NCI-H2107 treated with DMSO at 0.1 percent for 48 hours (cell line): ENCODE measurements around the gene RABGAP1L.
"Not testable (repeated sequence)": the region's sequence is repeated elsewhere in the genome, so short reads cannot be mapped to it uniquely, and the experiment has no call there.

Experiments used
- DNase-seq: peaks from one replicate; lab custom pipeline; 2025; ENCODE audit not compliant: unreplicated experiment; lab: John Stamatoyannopoulos, UW

Gene RABGAP1L

GRCh38 chr1:174550296-174550695 lies 391.0 kb downstream of the RABGAP1L start:
- DNase-seq: no peak

DNA sequence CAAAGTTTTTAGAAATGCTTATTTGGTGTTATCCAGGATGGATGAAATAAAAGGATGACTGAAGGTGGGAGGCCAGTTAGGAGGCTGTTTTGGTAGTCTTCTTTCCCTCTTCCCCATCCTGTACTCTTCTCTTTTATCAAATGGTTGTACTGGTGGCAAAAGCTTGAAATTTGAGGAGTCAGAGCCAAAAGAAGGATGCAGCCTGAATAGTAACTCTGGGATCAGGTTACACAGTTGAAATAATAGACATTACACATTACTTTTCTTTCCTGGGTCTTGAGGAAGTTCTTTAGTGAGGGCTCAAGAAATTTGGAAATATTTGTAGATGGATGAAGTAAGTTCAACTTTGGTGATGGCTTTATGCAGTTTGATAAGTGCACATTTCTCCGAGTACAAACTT lies 397.1 kb downstream of the RABGAP1L start:
- DNase-seq: peak; percentile 4

DNA sequence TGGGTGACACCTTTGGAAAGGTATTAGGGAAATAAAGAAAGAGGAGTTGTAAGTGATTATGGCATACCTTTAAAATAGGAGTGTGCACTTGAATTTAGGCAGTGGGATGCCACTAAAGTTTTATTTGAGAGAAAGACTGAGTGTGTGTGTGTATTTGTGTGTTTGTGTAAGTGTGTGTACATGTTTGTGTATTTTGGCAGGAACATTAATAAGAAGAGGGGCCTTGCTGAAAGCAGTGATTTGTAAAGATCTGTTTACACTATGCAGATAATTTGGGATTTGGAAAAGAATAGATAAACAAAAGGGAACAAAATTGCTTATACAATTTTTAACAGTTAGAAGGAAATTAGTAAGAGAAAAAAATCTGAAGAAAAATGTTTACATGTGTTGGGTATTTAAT lies 409.2 kb downstream of the RABGAP1L start:
- DNase-seq: no peak

DNA sequence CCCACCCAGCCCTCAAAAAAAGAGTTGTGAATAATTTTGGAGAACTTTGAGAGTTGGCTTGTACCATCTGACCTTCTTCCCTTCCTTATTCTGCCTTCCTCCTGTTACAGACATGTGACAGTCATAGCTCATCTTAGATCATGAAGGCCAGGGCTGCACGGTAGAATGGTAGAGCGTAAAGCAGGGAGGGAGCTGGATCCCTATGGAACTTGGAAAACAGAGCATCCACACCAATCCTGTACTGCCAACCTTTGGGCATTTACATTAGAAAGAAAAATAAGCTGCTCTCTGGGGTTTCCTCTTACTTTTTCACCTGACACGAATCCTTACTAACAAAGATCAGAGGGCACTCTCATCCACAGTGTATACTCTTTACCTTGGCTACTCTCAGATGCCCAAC lies 409.9 kb downstream of the RABGAP1L start:
- DNase-seq: no peak

DNA sequence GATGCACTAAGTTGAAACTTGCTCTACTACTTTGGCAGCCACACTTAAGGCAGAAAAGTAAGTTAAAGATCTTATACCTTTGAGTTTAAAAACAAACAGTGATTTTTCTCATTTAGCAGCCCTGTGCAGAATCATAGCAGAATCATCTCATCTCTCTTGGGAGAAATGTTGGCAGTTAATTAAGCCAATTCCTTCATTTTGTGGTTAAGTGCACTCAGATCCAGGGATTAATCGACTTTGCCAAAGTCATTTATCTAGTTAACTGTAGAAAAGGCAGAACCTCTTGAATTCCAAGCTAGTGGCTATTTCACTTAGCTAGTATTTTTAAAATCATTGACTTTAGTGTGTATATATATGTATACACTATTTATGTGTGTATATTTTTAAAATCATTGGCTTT lies 413.5 kb downstream of the RABGAP1L start:
- DNase-seq: no peak

- not testable (repeated sequence) for DNase-seq
Observed at GRCh38 chr1:174576120-174576519, 416.8 kb downstream of the RABGAP1L start.

DNA sequence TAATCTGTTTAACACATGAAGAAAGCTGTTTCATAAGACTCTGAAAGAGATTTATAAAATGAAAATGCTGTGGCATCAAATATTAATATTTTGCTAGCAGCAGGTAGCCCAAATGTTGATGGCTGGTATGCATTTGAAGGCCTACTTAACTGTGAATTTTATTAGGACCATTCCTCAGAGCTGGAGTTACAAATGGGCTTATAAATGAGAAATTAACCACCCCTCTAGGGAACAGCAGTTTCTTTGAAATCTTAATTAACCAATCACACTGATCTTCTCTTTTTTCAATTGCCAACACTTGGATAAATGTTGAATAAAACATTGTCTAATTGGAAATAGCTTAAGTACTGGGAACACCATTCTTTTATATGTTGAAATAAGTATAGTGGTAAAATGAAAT lies 418.4 kb downstream of the RABGAP1L start:
- no peak for DNase-seq

DNA sequence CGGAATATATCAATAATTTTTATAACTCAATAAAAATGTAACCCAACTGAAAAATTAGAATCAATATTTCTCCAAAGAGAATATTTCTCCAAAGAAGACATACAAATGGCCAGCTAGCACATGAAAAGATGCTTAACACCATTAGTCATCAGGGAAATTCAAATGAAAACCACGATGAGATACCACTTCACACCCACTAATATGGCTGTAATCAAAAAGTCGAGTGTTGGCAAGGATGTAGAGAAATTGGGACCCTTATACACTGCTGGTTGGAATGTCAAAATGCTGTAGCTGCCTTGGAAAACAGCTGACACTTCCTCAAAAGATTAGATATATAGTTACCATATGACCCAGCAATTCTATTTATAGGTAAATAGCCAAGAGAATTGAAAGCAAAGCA lies 421.5 kb downstream of the RABGAP1L start:
- DNase-seq: no peak

DNA sequence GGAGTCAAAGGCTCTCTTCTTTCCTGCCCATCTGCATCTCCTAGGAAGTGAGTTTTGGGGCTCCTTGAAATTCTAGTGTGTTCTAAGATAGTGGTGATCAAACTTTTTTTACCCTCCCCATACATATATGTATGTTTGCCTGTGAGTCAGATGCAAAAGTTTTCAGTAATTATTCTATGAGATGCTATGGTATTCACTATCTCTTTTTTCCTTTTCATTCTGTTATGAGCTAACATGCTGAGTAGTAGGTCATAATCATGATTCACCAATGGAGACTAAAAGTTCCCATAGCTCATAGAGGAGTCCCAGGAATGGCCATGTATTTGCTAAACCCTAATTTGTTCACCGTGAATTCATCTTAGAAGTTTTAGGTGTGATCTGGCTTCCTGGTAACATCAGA lies 424.0 kb downstream of the RABGAP1L start:
- no peak for DNase-seq

DNA sequence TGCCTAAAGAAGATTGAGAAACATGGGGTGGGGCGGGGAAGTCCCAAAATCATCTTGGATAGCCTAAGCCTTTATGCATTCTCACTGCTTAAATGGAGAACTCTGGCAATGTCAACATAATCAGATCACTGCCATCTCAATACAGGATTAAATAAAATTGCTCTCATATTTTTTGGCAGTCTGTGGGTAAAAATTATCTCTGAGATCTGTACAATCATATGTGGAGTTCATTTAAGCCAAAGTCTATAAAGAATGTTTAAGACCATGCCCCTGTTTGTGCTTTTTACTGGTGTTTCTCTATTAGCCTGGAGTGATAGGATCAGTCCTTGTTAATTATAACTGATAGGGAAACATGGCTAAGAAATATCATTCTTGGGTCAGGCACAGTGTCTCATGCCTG lies 424.8 kb downstream of the RABGAP1L start:
- no peak for DNase-seq

DNA sequence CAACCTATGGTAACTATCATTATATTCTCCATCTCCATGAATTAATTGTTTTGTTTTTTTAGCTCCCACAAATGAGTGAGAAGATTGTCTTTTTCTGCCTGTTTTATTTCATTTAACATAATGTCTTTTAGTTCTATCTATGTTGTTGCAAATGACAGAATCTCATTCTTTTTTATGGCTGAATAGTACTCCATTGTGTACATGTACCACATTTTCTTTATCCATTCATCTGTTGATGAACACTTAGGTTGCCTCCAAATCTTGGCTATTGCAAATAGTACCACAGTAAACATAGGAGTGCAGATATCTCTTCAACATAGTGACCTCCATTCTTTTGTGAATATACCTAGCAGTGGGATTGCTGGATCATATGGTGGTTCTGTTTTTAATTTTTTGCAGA lies 429.3 kb downstream of the RABGAP1L start:
- DNase-seq: not testable (repeated sequence)

- DNase-seq: no peak
Observed at GRCh38 chr1:174605198-174605597, 445.9 kb downstream of the RABGAP1L start.

DNA sequence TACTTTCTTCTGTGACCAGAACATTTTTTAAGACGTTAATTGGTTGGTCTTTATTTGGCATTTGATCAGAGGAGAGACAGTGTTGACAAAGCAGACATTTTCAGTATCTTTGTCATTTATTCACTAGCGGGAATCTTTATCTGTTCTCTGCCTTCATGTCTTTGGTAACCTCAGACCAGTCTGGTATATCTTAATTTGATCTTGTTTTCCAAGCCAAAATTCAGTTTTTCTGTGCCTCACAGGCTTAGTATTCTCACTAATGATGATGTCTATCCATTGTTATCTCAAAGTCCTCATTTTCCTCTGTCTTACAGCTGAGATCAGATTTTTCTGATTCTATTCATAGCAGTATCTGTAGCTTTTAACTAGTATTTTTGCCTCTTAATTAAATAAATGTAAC lies 447.2 kb downstream of the RABGAP1L start:
- DNase-seq: no peak

DNA sequence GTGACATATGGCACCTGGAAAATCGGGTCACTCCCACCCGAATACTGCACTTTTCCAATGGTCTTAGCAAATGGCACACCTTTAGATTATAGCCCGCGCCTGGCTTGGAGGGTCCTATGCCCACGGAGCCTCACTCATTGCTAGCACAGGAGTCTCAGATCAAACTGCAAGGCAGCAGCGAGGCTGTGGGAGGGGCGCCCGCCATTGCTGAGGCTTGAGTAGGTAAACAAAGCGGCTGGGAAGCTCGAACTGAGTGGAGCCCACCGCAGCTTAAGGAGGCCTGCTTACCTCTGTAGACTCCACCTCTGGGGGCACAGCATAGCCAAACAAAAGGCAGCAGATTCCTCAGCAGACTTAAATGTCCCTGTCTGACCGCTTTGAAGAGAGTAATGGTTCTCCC lies 458.6 kb downstream of the RABGAP1L start:
- not testable (repeated sequence) for DNase-seq

DNA sequence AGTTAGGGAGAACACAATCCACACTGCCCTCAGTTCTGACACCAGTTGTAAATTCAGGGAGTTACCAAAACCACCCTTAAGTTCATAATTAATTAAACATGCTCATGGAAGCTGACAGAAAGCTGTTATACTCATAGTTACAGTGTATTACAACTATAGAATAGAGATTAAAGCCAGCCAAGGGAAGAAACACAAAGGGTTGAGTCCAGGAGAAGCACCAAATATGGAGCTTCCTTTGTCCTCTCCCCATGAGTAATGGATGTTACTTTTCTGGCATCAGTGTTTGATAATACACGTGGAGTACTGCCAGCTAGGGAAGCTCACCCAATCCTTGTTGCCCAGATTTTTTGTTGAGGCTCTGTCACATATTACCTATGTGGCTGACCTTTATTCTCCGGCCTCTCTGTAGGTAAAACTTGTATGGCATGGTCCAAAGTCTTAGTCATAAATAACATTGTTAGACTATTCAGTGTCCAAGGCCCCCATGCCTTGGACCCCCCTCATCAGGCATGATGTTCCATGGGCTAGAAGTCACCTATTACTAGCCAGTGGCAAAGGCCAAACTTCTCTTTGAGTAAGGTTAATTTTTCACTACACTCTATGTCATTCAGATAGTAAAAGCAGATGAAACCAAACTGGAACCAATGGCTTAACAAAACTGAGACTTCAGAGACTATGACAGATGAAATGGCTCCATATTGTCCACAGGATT lies 464.2 kb downstream of the RABGAP1L start:
- no peak for DNase-seq

DNA sequence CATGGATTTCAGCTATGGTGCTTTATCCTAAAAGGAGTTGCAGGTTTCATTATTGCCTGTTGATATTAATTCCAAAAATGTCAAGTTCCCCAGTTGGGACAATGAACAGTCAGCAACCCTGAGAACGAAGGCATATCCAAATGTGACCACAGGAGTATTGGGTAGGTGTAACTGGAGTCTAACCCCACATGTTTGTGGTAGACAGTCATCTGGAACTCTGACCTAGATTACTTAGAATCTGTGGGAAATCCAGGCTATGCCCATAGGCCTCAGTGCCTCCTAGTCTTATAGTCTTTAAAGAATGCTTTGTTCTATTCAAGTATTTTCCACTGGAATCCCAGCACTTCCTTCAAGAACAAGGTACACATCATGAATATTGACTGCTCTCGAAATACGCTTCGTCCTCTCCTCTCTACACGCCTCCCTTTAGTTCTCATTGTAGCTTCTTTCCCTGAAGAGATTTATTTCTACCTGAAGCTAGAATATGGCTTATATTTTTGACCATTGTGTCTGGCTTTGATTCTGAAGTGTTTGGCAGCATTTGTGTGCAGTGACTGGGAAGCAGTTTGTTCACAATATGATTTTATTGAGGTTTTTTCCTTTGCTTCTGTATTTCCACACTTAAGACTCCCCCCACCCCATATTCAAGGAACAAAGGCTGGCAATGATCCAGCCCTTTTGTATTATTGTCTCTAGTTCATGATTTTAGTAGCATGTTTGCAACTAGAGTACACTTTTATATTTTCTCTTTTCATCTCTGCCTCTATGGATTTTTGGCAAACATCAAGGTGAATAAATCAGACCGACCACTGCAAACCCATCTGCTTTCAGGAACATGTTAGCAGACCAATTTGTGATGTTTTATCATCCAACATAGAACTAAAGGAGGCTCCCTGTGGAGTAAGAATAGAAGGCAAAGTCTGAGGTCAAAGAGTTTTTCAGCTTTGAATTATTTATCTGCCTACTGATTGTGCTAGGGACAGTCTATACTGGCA lies 467.0 kb downstream of the RABGAP1L start:
- DNase-seq: no peak

DNA sequence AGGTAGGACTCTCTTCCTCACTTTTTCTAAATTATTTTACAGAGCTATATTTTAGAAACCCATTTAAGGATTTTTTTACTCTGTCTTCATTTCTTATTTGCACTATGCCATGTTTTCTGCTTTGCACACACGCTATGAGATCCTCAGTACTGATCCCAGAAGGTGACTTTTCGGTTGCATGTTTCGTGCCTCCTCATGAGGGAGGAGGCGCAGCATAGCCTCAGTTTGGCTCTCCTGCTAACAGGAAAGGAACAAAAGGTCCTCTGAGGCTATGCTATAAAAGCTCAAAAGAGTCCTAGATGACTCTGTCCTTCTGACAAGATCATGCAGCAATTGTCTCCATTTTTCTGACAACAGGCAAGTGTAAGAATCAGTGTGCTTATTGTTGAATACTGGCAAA lies 478.2 kb downstream of the RABGAP1L start:
- no peak for DNase-seq

- DNase-seq: no peak
Observed at GRCh38 chr1:174639461-174639860, 480.1 kb downstream of the RABGAP1L start.

DNA sequence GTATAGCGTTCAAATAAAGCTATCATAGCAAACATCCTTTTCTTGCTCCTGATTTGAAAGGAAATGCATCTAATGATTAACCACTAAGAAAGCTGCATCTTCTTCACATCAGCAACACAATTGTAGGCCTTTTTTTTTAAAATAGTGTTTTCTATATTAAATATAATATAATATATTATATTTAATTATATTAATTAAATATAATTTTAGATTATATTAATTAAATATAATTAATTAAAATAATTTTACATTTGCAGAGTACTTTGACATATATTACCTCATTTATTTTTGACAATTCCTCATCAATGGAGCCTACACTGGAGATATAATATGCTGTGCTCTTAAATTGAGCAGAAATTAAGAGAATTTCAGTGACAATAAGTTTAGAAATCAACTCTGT lies 481.5 kb downstream of the RABGAP1L start:
- DNase-seq: no peak

DNA sequence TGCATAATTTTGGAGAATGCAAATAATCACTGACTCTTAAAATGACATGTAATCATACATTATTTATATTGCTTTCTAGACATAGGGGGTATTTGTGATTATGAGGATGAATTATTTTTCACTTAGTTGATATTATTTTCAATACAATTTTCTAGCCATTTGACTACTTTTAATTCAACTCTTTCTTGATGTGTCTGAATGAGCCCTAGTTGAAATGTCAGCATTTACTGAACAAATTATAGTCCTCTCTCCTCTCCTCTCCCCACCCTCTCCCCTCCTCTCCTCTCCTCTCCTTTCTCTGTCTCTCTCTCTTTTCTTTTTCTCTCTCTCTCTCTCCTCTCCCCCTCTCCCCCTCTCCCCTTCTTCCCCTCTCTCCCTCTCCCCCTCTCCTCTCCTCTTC lies 483.1 kb downstream of the RABGAP1L start:
- DNase-seq: no peak

GRCh38 chr1:174643206-174643605 lies 483.9 kb downstream of the RABGAP1L start:
- DNase-seq: no peak

DNA sequence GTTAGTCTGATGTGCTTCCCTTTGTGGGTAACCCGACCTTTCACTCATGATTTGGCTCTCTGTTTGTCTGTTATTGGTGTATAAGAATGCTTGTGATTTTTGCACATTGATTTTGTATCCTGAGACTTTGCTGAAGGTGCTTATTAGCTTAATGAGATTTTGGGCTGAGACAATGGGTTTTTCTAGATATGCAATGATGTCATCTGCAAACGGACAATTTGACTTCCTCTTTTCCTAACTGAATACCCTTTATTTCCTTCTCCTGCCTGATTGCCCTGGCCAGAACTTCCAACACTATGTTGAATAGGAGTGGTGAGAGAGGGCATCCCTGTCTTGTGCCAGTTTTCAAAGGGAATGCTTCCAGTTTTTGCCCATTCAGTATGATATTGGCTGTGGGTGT lies 490.3 kb downstream of the RABGAP1L start:
- DNase-seq: not testable (repeated sequence)
